HUES48 (cell line): ENCODE data around the gene OR51E2.
A peak's percentile ranks its signal among the peaks of the same experiment; 100 is the strongest.
"Not testable (repeated sequence)": the region's sequence is repeated elsewhere in the genome, so short reads cannot be mapped to it uniquely, and the experiment has no call there.

ENCODE experiments used
- H3K27ac ChIP-seq: one replicate; pipeline ENCODE4 v1.7.0; 2013; ENCODE audit warnings: low read depth, low read length, inconsistent platforms
- H3K27me3 ChIP-seq: 2 replicates; pipeline ENCODE4 v1.6.1; 2013; ENCODE audit warnings: mild to moderate bottlenecking, low read length; ENCODE audit not compliant: control insufficient read depth, insufficient read depth
- H3K36me3 ChIP-seq: 2 replicates; pipeline ENCODE4 v1.6.1; 2013; ENCODE audit warnings: low read length; ENCODE audit not compliant: control insufficient read depth, insufficient read depth
- H3K4me1 ChIP-seq: 2 replicates; pipeline ENCODE4 v1.6.1; 2013; ENCODE audit warnings: mild to moderate bottlenecking, low read length; ENCODE audit not compliant: control insufficient read depth, insufficient read depth
- H3K4me3 ChIP-seq: 2 replicates; pipeline ENCODE4 v1.5.1; 2013; ENCODE audit warnings: mild to moderate bottlenecking, low read depth, low read length
- H3K9ac ChIP-seq: 2 replicates; pipeline ENCODE4 v1.6.1; 2013; ENCODE audit warnings: mild to moderate bottlenecking, low read depth, low read length, moderate library complexity
- H3K9me3 ChIP-seq: 2 replicates; pipeline ENCODE4 v1.6.1; 2013; ENCODE audit warnings: low read length; ENCODE audit not compliant: control insufficient read depth, insufficient read depth

Gene OR51E2, protein sequence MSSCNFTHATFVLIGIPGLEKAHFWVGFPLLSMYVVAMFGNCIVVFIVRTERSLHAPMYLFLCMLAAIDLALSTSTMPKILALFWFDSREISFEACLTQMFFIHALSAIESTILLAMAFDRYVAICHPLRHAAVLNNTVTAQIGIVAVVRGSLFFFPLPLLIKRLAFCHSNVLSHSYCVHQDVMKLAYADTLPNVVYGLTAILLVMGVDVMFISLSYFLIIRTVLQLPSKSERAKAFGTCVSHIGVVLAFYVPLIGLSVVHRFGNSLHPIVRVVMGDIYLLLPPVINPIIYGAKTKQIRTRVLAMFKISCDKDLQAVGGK

DNA sequence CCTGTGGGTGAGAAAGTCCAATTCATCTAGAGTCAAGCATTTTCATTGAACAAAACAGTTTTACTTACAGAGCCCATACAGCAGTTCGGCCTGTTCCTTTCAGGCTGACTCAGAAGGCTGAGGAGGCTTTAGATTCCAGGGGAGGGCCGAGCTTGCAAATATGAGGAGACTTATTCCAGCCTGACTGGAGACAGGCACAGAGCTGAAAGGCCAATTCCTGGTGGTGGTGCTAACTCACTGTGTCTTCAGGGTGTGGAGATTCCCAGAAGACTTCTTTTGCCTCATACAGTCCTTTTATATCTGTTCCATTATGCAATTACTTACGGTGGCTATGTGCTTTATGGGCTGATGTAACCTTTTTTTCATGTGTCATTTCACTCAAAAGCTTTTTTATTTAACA, at the start of gene OR51E2:
Gene OR51E2, minus strand, starts transcription at position 269 of the 400 bp plus-strand sequence. CDS start 15,142 bp downstream, outside the sequence.
- H3K9me3 ChIP-seq = no peaks in the 10 kb centered on the region
- H3K27ac ChIP-seq = no peak within 1 kb of the TSS
- H3K36me3 ChIP-seq = no peaks in the 10 kb centered on the region
- no peaks in the 10 kb centered on the region for H3K27me3 ChIP-seq
- H3K9ac ChIP-seq = no peak within 1 kb of the TSS
- no peak within 1 kb of the TSS for H3K4me3 ChIP-seq
- no peaks in the 10 kb centered on the region for H3K4me1 ChIP-seq

DNA sequence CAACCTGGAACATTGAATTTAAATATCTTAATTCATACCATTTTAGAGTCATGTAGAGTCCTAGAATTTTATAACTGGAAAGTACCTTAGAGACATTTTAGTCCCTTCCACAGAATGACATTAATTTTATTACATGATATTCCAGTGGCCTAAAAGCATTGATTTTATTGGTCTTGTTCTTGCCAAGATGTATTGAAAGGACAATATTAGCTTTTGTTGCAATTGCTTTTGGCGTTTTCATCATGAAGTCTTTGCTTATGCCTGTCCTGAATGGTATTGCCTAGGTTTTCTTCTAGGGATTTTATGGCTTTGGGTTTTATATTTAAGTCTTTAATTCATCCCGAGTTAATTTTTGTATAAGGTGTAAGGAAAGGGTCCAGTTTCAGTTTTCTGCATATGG, 43.1 kb upstream of the OR51E2 start:
- Histone ChIP-seq H3K4me1 (no peaks in the 10 kb centered on the region), H3K27ac (no peak overlapping the region), H3K27me3 (no peaks in the 10 kb centered on the region), H3K9me3 (no peaks in the 10 kb centered on the region), H3K4me3 (no peak overlapping the region), H3K36me3 (no peaks in the 10 kb centered on the region), H3K9ac (no peak overlapping the region)

DNA sequence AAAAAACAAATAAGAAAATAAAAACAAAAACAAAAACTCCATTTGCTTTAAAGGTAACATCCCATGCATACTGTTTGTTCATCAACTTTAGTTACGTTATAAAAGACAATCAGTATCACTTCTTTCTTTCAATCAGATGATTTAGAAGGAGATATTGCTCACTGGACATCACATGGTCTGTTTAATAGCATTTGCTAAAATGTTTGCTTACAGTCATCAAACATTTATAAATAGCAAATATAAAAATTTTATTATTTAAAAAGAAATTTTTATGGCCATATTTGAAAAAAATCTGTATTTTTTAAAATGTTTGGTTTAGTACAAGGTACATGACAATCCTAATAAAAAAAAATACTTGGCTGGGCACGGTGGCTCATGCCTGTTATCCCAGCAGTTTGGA, 29.5 kb upstream of the OR51E2 start:
- H3K9me3 ChIP-seq = no peaks in the 10 kb centered on the region
- H3K4me3 ChIP-seq = no peak overlapping the region
- H3K4me1 ChIP-seq = no peaks in the 10 kb centered on the region
- no peaks in the 10 kb centered on the region for H3K27me3 ChIP-seq
- H3K9ac ChIP-seq = no peak overlapping the region
- H3K36me3 ChIP-seq = no peaks in the 10 kb centered on the region
- no peak overlapping the region for H3K27ac ChIP-seq

DNA sequence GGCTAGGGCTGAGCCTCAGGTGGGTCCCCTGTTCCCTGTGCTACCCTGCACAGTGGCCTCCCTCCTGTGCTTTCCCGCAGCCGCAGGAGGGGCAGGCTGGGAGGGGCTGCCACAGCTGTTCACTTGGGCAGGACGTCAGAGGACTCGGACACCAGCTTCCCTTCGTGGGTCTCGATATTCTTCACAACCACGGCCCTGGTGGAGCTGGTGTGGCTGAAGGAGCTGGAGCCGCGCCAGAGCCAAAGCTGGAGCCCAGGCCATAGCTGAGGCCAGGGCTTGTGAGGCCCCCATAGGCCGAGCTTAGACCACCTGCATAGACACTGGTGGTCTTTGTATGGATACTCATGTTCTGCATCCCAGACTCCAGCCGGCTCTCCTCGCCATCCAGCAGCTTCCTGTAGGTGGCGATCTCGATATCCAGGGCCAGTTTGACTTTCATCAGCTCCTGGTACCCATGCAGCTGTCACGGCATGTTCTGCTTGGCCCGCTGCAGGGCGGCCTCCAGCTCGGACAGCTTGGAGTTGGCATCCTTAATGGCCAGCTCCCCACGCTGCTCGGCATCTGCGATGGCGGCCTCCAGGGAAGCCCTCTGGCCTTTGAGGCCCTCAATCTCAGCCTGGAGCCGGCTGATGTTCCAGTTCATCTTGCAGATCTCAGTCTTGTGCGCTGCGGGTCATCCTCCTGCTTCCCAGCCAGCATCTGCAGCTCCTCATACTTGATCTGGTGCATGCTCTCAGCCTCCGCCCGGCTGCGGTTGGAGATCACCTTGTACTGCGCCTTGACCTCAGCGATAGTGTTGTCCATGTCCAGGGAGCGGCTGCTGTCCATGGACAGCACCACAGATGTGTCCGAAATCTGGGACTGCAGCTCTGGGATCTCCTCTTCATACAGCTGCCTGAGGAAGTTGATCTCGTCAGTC, 25.2 kb upstream of the OR51E2 start:
- H3K9ac ChIP-seq, H3K9me3 ChIP-seq, H3K36me3 ChIP-seq, H3K4me1 ChIP-seq, H3K27me3 ChIP-seq, H3K4me3 ChIP-seq, H3K27ac ChIP-seq: not testable (repeated sequence)

DNA sequence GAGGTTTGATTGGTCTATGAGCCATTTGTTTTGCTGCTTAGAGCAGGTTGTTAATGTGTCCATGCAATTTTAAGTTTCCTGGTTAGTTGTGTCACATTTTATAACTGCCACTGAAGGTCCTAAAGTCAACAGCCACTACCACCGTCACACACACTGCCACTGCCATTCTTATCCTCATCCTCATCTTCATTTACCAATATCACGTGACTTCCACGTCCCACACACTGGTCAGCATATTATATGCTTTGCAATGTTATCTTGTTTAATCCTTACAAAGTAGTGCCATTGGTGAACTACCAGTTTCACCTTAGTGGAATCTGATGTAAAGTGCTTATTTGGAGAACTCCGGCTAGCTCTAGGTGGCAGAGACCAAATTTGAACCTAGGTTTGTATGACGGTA, 16.6 kb upstream of the OR51E2 start:
- no peak overlapping the region for H3K4me3 ChIP-seq
- H3K36me3 ChIP-seq = no peaks in the 10 kb centered on the region
- peaks cover 15% of the 10 kb centered on the region for H3K4me1 ChIP-seq
- no peak overlapping the region for H3K27ac ChIP-seq
- no peaks in the 10 kb centered on the region for H3K9me3 ChIP-seq
- no peak overlapping the region for H3K9ac ChIP-seq
- H3K27me3 ChIP-seq = no peaks in the 10 kb centered on the region

DNA sequence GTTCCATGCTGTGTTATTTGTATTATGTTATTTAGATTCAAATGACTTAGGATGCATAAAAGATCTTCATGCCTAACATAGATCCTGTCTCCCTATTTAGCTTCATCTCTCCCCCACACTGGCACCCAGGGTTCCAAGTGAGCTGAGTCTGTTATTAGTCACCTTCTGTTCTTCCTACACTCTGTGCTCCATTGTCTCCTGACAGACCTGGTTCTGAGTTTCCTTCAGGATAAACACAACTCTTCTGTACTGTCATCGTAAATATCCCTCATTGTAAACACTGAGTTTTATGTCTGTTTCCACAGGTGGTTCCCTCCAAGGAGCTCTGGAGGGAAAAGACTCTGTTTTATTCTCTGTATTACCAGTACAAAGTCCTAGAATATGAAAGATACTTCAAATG, 15.6 kb upstream of the OR51E2 start:
- Histone ChIP-seq H3K27ac (peak overlapping the region; percentile 18), H3K4me1 (peaks cover 9% of the 10 kb centered on the region), H3K36me3 (no peaks in the 10 kb centered on the region), H3K4me3 (no peak overlapping the region), H3K9me3 (no peaks in the 10 kb centered on the region), H3K27me3 (no peaks in the 10 kb centered on the region), H3K9ac (no peak overlapping the region)

DNA sequence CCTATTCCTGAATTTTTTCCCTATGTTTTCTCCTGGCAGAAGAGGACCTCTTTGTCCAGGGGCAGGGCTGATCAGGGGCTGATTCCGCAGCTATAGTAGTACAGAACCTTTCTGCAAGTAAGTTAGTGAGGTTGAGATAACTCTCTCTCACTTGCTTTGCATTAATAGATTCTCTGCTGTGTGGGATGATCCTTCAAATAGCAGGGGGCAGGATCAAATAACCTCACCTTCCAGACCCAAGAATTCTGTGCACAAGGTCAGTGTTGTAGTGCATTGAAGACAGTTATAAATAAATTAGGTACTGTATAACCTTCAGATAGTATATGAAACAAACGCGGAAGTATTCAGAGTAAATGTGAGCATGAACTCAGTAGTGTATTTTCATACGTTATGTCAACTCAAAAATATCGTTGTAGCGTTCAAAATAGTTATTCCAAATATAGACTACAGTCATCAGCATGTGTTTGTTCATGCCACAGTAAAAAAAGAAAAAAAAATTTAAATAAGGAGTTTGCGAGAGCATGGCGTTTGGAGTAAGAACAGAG, 7.2 kb upstream of the OR51E2 start:
- Histone ChIP-seq H3K4me1 (peaks cover 18% of the 10 kb centered on the region), H3K4me3 (0 out of 2 replicates have a peak overlapping the region, but pooled peaks have one; percentile 41), H3K27ac (peak overlapping the region; percentile 89), H3K9me3 (no peaks in the 10 kb centered on the region), H3K9ac (no peak overlapping the region), H3K27me3 (no peaks in the 10 kb centered on the region), H3K36me3 (no peaks in the 10 kb centered on the region)

DNA sequence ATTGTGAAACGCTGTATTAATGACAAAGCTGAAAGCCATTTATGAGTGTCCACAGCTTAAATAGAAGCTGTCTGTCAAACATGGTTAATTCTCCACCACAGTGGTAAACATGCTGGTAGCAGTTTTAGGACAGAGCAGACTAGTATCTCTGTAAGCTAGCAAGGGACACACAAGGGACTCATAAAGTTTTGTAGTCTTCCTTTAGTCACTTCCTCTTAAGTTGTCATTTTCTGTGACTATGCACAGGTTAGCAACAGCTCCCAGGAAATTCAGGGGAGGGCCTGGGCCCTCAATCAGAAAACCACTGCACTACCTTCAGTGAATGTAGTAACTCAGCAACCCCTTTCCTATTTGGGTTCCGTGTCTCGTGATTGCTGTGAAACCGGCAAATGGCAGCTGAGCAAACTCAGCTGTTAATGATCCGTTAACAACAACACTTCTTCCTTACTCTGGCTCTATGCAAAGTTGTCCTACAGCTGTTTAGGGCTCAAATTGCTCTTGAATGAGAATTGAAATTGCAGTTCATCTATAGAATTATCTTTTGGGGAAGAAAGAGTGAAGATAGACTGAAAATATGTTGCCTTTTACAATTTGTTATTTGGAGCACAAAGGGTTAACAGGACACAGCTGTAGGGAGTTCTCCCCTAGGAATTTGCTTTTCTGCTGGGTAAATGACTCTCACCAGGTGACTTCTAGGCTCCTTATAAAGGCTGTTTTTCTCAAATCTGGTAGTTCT, 6.6 kb upstream of the OR51E2 start, which contains the start of gene MMP26:
Gene MMP26, plus strand, starts transcription at position 731 of the 736 bp plus-strand sequence.
- no peaks in the 10 kb centered on the region for H3K9me3 ChIP-seq
- no peaks in the 10 kb centered on the region for H3K36me3 ChIP-seq
- H3K27ac ChIP-seq = peak within 1 kb of the TSS; percentile 89
- peak within 1 kb of the TSS; percentile 41; the same call in 1 of the 2 replicates for H3K4me3 ChIP-seq
- peaks cover 18% of the 10 kb centered on the region for H3K4me1 ChIP-seq
- no peak within 1 kb of the TSS for H3K9ac ChIP-seq
- no peaks in the 10 kb centered on the region for H3K27me3 ChIP-seq

DNA sequence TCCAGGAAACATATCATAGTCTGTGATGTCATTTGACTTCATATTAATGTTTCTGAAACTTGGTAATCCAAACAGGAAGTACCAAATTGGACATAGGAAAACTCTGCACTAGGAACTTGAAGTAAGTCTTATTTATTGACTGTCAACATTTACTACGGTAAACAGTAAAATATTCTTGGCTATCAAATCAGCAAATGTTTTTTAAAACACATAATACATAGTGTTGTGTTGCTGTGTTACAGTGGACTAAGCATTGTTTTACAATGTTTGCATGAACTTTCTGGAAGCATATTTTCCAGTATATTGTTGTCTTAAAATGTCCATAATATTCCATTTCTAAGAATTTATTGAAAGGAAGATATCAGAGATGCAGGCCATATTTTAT, 2.8 kb upstream of the OR51E2 start:
- H3K27me3 ChIP-seq = no peaks in the 10 kb centered on the region
- no peak overlapping the region for H3K9ac ChIP-seq
- peaks cover 18% of the 10 kb centered on the region for H3K4me1 ChIP-seq
- H3K36me3 ChIP-seq = no peaks in the 10 kb centered on the region
- H3K9me3 ChIP-seq = no peaks in the 10 kb centered on the region
- no peak overlapping the region for H3K4me3 ChIP-seq
- no peak overlapping the region for H3K27ac ChIP-seq

DNA sequence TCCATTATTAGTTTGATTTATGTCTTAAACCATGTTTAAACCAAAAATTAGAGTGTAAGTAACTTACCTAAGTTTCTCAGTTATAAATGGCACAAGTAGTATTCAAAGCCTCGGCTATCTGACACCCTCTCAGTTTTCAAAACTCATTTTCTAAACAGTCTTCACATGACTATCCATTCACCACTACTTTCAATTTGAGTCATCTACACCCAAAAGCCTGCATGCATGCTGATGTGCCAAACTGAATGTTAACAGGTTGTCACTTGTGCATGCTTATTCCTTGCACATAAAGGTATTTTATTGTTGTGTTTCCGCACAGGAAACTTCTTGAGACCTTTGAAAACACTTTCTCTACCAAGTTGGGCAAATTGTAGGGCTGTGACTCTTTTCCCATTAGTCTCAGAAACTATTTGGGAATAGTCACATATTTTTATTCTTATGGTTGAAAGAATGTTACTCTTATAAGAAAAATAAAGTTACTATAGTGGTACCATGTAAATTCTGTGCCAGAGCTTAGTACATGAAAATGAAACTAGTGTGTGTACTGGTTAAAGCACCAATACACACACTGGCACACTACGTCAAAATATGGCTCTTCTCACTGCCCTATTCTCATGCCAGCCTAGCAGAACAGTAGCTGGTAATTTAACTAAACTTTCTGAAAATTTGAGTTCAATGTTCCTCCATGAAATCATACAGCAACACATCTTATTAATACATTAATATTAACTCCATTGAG, 2.2 kb upstream of the OR51E2 start:
- Histone ChIP-seq H3K9me3 (no peaks in the 10 kb centered on the region), H3K27me3 (no peaks in the 10 kb centered on the region), H3K4me3 (no peak overlapping the region), H3K36me3 (no peaks in the 10 kb centered on the region), H3K4me1 (peaks cover 13% of the 10 kb centered on the region), H3K27ac (no peak overlapping the region), H3K9ac (no peak overlapping the region)
